ENCODE results near the gene YPEL2. TPM values are rescaled to one million over a fixed set of nuclear protein-coding genes. Genes with fewer than 3 reads are reported as not detected.

Gene YPEL2
- polyA plus RNA-seq, 1 donor (not counting 4 experiments of a cell fraction or from before 2014, with no cell fraction given): 4.6 TPM

DNA sequence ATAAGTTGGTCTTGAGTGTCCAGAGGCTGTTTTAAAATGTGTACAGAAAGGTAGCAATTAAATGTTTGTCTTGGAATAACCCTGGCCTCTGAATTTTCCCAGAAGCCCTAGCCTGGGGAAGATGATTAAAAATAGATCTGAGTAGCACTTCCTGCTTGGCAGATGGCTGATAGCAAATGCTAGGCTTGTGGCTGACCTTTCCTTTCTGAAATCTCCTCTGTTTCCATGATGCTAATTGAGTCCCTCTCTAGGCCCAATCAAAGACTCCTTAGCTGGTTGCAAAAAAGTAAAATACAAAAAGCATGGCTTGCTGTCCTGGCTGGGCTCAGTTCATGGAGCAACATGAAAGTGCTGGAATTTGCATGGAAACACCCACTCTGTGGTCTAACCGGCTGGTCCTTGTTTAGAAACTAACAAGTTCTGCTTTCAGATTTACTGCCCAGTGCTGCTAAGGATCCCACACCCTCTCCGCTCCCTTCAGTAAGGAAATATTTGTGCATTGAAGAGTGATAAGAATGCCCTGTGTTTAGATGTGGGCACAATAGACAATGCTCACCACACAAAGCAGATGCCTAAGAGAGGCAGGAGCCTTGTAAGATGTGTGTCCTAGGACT is 40.8 kb downstream of the YPEL2 start:
- DNase-seq (ENCODE audit: low read depth, low spot score) (no peak), FAIRE-seq (no peak)
- no peak overlapping the region for H3K4me2 ChIP-seq (ENCODE audit: control insufficient read depth, extremely low read depth, insufficient read depth, low read depth, low read length)
- dilution Hi-C loops (cut with MboI; ENCODE audit: extremely low pct_ligation_motif_present, low sequenced_read_pairs): no loop called here
- H3K9ac ChIP-seq (ENCODE audit: control insufficient read depth, extremely low read depth, insufficient read depth, low read length): no peak overlapping the region
- H3K9me3 ChIP-seq (ENCODE audit: control insufficient read depth, low read depth, low read length): no peaks in the 10 kb centered on the region
- H3K4me3 ChIP-seq (ENCODE audit: control insufficient read depth in 2 of 3, extremely low read depth in 1 of 3, insufficient read depth in 2 of 3, low read depth in 1 of 3, low read length in 3 of 3): no peak overlapping the region
- no peak overlapping the region for H2AFZ ChIP-seq (ENCODE audit: control insufficient read depth, low read length)
- no peaks in the 10 kb centered on the region for H3K27me3 ChIP-seq (ENCODE audit: control insufficient read depth, extremely low read depth, insufficient read depth, low read length)
- H3K9me1 ChIP-seq (ENCODE audit: control insufficient read depth, extremely low read depth, insufficient read depth, low read length): no peaks in the 10 kb centered on the region
- H3K79me2 ChIP-seq (ENCODE audit: control insufficient read depth, insufficient read depth, low read length): no peaks in the 10 kb centered on the region
- no peak overlapping the region for H3K27ac ChIP-seq (ENCODE audit: control insufficient read depth, insufficient read depth, low read length)
- H3K36me3 ChIP-seq (ENCODE audit: control insufficient read depth in 2 of 2, extremely low read depth in 1 of 2, insufficient read depth in 2 of 2, low read length in 2 of 2): no peaks in the 10 kb centered on the region
- no peaks in the 10 kb centered on the region for H3K4me1 ChIP-seq (ENCODE audit: control insufficient read depth, extremely low read depth, insufficient read depth, low read length)
- TF ChIP-seq EZH2 (IDR thresholded peaks at IDR 0.05; ENCODE audit: low read length): no peak
- TF ChIP-seq, protein P1, sequence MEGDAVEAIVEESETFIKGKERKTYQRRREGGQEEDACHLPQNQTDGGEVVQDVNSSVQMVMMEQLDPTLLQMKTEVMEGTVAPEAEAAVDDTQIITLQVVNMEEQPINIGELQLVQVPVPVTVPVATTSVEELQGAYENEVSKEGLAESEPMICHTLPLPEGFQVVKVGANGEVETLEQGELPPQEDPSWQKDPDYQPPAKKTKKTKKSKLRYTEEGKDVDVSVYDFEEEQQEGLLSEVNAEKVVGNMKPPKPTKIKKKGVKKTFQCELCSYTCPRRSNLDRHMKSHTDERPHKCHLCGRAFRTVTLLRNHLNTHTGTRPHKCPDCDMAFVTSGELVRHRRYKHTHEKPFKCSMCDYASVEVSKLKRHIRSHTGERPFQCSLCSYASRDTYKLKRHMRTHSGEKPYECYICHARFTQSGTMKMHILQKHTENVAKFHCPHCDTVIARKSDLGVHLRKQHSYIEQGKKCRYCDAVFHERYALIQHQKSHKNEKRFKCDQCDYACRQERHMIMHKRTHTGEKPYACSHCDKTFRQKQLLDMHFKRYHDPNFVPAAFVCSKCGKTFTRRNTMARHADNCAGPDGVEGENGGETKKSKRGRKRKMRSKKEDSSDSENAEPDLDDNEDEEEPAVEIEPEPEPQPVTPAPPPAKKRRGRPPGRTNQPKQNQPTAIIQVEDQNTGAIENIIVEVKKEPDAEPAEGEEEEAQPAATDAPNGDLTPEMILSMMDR (optimal IDR thresholded peaks at IDR 0.05 in 1 of 3, IDR thresholded peaks at IDR 0.05 in 1 of 3, conservative IDR thresholded peaks at IDR 0.05 in 1 of 3; ENCODE audit: extremely low read depth in 1 of 3, insufficient read depth in 2 of 3, low read length in 3 of 3): no peak
- H4K20me1 ChIP-seq (ENCODE audit: control insufficient read depth, extremely low read depth, insufficient read depth, low read length): no peaks in the 10 kb centered on the region

DNA sequence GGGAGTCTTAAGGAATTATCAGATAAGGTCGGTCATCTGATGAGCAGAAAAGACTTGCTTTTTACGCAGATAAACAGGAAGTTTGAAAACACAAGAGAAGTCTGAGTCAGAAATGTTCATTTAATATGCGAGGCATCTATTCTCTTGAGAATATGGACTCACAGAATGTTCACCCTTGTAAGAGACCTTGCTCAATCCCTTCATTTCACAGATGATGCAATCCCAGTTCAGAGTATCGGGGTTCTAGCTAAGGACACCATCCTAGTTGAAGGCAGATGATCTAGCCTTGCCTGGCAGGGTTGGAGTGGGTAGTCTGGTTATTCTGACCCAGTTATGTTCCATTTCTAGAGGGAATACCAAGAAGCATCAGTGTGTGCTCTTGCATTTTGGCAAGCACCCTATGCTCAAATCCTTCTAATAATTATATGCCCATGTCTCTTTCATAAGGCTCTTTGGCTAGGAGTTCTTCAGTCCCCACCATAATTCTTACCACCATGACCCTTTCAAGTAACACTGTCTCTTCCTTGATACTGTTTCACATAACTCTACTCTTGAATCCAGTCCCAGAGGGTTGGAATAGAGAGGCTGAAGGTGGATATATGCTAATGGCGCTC is 42.5 kb downstream of the YPEL2 start:
- dilution Hi-C loops (cut with MboI; ENCODE audit: extremely low pct_ligation_motif_present, low sequenced_read_pairs): no loop called here
- H2AFZ ChIP-seq (ENCODE audit: control insufficient read depth, low read length): no peak overlapping the region
- H3K27ac ChIP-seq (ENCODE audit: control insufficient read depth, insufficient read depth, low read length): no peak overlapping the region
- no peaks in the 10 kb centered on the region for H3K9me1 ChIP-seq (ENCODE audit: control insufficient read depth, extremely low read depth, insufficient read depth, low read length)
- no peak overlapping the region for H3K4me2 ChIP-seq (ENCODE audit: control insufficient read depth, extremely low read depth, insufficient read depth, low read depth, low read length)
- no peak overlapping the region for H3K9ac ChIP-seq (ENCODE audit: control insufficient read depth, extremely low read depth, insufficient read depth, low read length)
- TF ChIP-seq, protein P1 (optimal IDR thresholded peaks at IDR 0.05 in 1 of 3, IDR thresholded peaks at IDR 0.05 in 1 of 3, conservative IDR thresholded peaks at IDR 0.05 in 1 of 3; ENCODE audit: extremely low read depth in 1 of 3, insufficient read depth in 2 of 3, low read length in 3 of 3): no peak
- TF ChIP-seq EZH2 (IDR thresholded peaks at IDR 0.05; ENCODE audit: low read length): no peak
- no peak overlapping the region for H3K4me3 ChIP-seq (ENCODE audit: control insufficient read depth in 2 of 3, extremely low read depth in 1 of 3, insufficient read depth in 2 of 3, low read depth in 1 of 3, low read length in 3 of 3)
- DNase-seq (ENCODE audit: low read depth, low spot score) (no peak), FAIRE-seq (no peak)
- no peaks in the 10 kb centered on the region for H4K20me1 ChIP-seq (ENCODE audit: control insufficient read depth, extremely low read depth, insufficient read depth, low read length)
- no peaks in the 10 kb centered on the region for H3K27me3 ChIP-seq (ENCODE audit: control insufficient read depth, extremely low read depth, insufficient read depth, low read length)
- H3K4me1 ChIP-seq (ENCODE audit: control insufficient read depth, extremely low read depth, insufficient read depth, low read length): no peaks in the 10 kb centered on the region
- H3K9me3 ChIP-seq (ENCODE audit: control insufficient read depth, low read depth, low read length): no peaks in the 10 kb centered on the region
- H3K79me2 ChIP-seq (ENCODE audit: control insufficient read depth, insufficient read depth, low read length): no peaks in the 10 kb centered on the region
- no peaks in the 10 kb centered on the region for H3K36me3 ChIP-seq (ENCODE audit: control insufficient read depth in 2 of 2, extremely low read depth in 1 of 2, insufficient read depth in 2 of 2, low read length in 2 of 2)

All from keratinocyte (primary cell).